ENCODE data around the gene SORT1. TPM values are rescaled to one million over a fixed set of nuclear protein-coding genes. Genes with fewer than 3 reads are reported as not detected.

Gene SORT1
- total RNA-seq, 1 experiment from 2014 or later = 47.9 TPM

DNA sequence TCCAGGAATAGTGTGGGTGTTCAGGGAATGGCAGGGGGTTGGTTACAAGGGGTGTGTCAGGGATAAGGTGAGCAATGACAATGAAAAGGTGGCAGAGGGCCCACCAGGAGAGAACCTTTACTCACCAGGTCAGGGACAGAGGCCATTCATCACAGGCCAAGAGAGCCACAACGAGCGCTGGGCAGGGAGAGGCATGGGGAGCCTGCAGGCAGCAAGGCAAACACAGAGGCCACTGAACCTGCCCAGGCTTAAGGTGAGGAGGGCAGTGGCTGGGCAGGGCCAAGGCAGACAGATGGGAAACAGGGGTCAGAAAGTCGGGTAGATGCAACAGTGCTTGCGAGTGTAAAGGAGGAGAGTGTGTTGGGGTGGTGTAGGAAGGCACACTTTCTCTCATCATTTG lies 62.6 kb downstream of the SORT1 start:
- H3K79me1 ChIP-seq (ENCODE audit: insufficient read depth, low read depth, low read length, poor library complexity, severe bottlenecking) = no peaks in the 10 kb centered on the region
- peaks cover 59 to 80% (median 77%) of the 10 kb centered on the region in 3 experiments for H3K36me3 Mint-ChIP-seq (ENCODE audit: insufficient read depth in 1 of 3, low read depth in 3 of 3)
- no peak overlapping the region for H2BK12ac ChIP-seq (ENCODE audit: insufficient read length, low read depth, low read length)
- no peaks in the 10 kb centered on the region for H4K20me1 ChIP-seq (ENCODE audit: control insufficient read depth, insufficient read depth, insufficient read length)
- H2BK5ac ChIP-seq (ENCODE audit: insufficient read length, low read length) = no peak overlapping the region
- H2BK120ac ChIP-seq (ENCODE audit: low read depth, low read length, poor library complexity, severe bottlenecking) = no peak overlapping the region
- no peak overlapping the region for H4K91ac ChIP-seq (ENCODE audit: insufficient read length, low read depth, low read length)
- no peaks in the 10 kb centered on the region for H3K4me1 ChIP-seq (ENCODE audit: insufficient read depth, low read length)
- H3K4ac ChIP-seq (ENCODE audit: low read depth, low read length) = no peak overlapping the region
- no peak overlapping the region for H3K18ac ChIP-seq (ENCODE audit: insufficient read length, low read depth, low read length)
- H3K27me3 ChIP-seq (ENCODE audit: insufficient read depth, low read length) = no peaks in the 10 kb centered on the region
- H3K27me3 Mint-ChIP-seq (ENCODE audit: low read depth) = no peaks in the 10 kb centered on the region
- H4K8ac ChIP-seq (replicated peaks; ENCODE audit: insufficient read length, low read depth, low read length) = no peak overlapping the region
- H2BK20ac ChIP-seq (ENCODE audit: low read depth, low read length, poor library complexity, severe bottlenecking) = no peak overlapping the region
- H3K9ac ChIP-seq (ENCODE audit: extremely low read depth, insufficient read length, low read length) = no peak overlapping the region
- H3K27ac Mint-ChIP-seq = peak overlapping the region in 1 of 3 experiments; percentile 70; a peak in 1 of 7 replicates
- H3K56ac ChIP-seq (ENCODE audit: insufficient read length, low read depth, low read length) = no peak overlapping the region
- no peak overlapping the region for H3K4me3 Mint-ChIP-seq
- no peak overlapping the region for H2BK15ac ChIP-seq (ENCODE audit: low read depth, low read length)
- H3K9me3 ChIP-seq (ENCODE audit: control insufficient read depth, low read depth, low read length) = no peaks in the 10 kb centered on the region
- TF ChIP-seq, protein P1, sequence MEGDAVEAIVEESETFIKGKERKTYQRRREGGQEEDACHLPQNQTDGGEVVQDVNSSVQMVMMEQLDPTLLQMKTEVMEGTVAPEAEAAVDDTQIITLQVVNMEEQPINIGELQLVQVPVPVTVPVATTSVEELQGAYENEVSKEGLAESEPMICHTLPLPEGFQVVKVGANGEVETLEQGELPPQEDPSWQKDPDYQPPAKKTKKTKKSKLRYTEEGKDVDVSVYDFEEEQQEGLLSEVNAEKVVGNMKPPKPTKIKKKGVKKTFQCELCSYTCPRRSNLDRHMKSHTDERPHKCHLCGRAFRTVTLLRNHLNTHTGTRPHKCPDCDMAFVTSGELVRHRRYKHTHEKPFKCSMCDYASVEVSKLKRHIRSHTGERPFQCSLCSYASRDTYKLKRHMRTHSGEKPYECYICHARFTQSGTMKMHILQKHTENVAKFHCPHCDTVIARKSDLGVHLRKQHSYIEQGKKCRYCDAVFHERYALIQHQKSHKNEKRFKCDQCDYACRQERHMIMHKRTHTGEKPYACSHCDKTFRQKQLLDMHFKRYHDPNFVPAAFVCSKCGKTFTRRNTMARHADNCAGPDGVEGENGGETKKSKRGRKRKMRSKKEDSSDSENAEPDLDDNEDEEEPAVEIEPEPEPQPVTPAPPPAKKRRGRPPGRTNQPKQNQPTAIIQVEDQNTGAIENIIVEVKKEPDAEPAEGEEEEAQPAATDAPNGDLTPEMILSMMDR (conservative IDR thresholded peaks at IDR 0.05) = no peak
- H3K14ac ChIP-seq (ENCODE audit: insufficient read depth, low read length) = no peak overlapping the region
- H3K9me3 Mint-ChIP-seq = peaks cover 6 to 18% of the 10 kb centered on the region in 2 experiments; a peak in 4 of 5 replicates
- no peak overlapping the region for H2AK5ac ChIP-seq (ENCODE audit: insufficient read length, low read length)
- no peaks in the 10 kb centered on the region for H3K23me2 ChIP-seq (ENCODE audit: insufficient read length, low read depth, low read length, poor library complexity, severe bottlenecking)
- H3T11ph ChIP-seq (ENCODE audit: low read length) = no peak overlapping the region
- H2AFZ ChIP-seq (ENCODE audit: low read length) = no peak overlapping the region
- no peak overlapping the region for H3K4me2 ChIP-seq (ENCODE audit: insufficient read depth, insufficient read length, low read length)
- no peak for DNase-seq
- no peaks in the 10 kb centered on the region for H3K4me1 Mint-ChIP-seq
- no peak overlapping the region for H4K5ac ChIP-seq (ENCODE audit: insufficient read length, low read depth, low read length)
- no peak overlapping the region for H3K23ac ChIP-seq (ENCODE audit: insufficient read length, low read depth, low read length)
- H3K27ac ChIP-seq (ENCODE audit: insufficient read length, low read depth, low read length) = no peak overlapping the region
- no CpG with 5 or more reads among the region's 4 CpGs for WGBS (ENCODE audit: extremely low coverage, insufficient read length, low lambda C conversion rate)
- H3K79me2 ChIP-seq (ENCODE audit: insufficient read depth, low read length) = no peaks in the 10 kb centered on the region
